Measurements from ENCODE around the gene FOXL1.

Gene FOXL1

DNA sequence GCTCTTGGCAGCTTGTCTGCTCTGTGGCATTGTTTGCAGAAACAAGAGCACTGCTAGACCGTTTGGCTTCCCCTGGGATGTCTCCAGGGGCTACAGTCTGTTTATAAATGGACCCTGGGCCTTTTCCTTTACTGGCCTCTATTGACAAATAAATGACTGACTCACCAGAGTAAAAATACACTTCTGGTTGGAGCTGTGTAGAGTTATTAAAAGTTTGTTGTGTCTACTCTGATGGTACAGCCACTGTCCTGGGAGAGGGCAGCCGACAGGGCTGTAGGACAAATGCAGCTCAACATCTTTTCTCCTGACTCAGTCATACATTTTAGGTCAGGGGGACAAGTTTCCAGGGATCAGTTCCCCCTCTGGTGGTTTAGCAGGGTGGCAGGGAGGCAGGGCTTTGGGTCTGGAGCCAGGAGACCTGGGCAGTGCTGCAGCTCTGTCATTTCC is 30.0 kb downstream of the FOXL1 start:
- no peak for DNase-seq

DNA sequence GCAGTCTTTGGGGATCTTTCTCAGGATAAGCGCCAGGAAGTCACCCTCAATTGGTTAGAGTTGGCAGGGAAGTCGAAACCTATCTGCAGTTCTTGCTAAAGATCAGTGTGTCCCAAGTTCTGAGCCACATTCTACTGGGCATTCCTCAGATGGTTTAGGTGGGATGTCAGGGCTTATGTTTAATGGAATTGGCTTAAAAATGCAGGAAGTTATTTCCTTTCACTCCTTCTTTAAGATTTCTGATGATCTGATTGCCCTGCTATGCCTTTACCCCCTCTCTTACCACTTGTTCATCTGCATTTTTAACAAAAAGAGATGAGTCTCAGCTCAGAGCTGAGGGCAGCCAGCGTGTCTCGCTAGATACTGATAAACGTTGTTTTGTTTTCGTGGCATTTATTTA is 30.8 kb downstream of the FOXL1 start:
- no peak for DNase-seq

DNA sequence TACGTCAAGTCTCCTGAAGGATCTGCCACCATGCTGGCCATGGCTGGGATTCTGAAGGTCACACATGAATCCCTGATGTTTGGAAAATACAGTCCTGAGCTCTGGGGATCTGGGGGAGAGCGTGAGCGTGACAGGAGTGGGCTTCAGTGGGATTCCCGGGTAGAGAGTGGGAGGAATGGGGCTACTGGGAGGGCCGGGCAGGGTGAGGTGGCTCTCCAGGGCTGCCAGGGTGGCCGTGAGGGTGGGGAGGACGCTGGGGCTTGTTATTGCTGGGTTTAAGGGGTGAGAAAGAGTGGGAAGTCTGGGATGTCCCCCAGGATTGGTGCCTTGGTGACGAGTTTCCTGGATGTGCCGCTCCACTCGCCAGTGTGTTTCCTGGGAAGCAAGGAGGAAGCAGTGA is 31.3 kb downstream of the FOXL1 start:
- no peak for DNase-seq

DNA sequence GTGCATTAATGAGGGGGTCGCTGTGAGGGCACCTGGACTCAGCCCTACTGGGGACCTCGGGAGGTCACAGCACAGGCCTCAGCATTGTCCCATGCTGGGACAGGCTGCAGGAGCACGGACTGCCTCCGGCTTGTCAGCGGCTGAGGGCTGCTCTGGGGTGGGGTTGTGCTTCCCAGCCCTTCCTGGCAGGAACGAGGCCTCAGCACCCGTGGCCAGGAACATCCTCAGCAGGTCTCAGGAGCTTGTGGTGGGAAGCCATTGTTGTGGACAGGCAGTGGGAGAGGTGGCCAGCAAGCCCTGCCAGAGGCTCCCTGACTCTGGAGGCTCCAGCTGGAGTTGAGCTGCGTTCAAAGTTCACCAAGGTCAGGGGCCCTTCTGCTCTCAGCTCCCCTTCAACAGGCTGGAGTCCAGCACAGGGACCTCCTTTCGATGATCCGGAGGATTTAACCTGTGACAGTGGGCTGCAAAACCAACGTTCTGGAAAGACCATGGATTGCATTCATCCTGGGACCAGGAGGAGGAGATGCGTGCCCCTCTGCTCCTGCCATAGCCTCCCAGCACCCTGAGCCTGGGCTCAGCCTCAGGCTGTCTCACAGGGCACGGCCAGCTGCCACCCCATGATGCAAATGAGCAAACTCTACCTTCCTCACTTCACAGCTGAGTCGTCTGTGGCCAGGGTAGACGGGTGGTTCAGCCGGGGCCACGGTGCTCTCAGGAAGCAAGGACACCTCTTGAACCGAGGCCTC is 32.6 kb downstream of the FOXL1 start:
- DNase-seq = no peak

DNA sequence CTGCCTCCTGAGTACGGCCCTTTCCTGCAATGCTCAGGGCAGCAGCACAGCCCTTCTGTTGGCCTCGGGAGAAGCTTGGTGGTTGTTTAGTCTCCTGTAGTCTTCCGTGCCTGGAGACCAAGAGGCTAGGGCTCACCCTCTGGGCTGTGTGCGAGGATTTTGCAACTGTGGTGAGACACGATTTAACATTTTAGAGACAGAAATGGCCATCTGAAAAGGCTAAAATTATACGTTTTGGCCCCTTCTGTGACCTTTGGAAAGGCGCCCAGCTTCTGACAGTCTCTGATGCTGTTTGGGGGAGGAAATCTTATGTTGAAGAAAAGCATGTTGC is 33.1 kb downstream of the FOXL1 start:
- DNase-seq = no peak

DNA sequence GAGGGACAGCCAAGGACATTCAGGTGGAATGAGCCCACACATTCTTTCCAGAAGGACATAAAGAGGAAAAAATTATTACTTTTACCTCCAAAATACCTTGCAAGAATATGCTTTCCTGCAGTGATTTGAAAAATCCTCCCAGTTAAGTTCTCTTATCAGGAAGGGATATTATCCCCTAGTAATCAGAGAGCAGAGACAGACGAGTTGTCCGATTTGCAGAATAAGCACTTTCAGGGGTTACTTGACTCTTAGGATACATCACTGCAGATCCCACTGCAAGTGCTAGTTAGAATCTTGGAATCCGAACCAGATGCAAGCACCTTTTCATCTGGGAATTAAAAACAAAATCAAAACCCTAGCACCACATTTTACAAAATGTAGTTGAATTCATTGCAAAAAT is 33.6 kb downstream of the FOXL1 start:
- DNase-seq = no peak

DNA sequence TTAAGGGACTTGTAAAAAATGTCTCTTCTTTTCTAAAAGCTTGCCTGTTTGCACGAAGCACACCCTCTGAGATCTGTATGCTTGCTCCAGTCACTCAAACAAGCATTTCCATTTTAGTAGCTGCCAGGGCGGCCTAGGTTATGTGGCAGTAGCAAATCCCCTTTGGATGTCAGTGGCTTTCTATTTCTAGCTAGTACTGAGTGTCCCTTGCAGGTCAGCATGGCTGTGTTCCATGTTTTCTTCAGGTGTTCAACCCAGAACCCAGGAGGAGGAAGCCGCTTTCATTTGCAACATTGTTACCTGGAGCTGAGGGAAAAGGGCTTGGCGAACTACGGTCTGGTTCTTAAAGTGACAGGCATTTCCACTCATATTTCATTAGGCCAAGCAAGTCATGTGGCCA is 36.4 kb downstream of the FOXL1 start:
- no peak for DNase-seq

DNA sequence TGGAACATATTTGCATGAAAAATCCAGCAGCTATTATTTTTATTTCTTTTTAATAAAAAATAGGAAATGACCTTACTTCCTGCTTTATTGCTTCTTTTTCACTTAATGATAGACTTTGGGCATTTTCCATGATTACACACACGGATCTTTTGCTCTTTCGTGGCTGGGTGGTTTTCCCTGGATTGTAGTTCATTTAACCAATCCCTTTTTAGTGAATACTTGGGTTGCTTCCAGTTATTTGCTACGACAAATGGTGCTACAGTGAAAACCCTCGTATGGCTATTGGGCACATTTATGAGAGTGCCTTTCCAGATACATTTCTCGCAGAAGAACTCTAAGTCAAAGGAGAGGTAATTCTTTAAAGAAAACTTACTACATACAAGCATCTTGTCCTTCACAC is 38.6 kb downstream of the FOXL1 start:
- no peak for DNase-seq

DNA sequence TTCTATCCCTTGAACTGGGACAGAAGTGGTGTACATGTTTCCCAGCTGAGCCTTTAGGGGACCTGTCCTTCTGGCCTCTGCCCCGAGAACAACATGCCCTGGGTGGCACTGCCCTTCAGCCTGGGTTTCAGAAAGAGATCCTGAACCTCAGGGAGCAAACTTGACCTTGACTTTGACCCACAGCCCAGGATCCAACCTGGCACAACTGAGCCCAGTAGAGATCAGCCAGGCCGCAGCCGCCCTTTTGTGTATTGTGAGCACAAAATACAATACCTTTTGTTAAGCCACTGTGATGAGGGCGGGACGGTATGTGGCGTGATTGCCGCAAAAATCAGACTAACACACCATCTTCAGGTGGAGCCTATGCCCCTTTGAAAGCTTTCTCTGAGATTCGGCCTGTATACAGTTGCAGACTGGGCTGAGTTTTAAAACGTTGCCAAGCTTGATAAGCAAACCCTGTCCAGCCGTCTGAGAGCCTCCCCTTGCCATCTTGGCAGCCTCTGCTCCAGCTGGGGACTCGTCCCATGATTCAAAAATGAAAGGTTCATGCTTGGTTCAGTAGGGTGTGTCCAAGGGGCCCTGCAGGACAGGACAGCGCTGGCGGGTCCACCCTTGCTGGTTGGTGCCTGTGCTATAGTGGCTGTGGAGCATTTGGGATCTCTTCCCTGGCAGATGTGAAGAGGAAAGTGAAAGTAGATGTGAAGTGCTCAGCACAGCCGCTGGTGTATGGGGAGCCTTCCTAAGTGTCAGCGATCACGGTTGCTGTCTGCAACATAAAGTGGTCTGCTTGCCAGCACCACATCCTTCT is 40.3 kb downstream of the FOXL1 start:
- no peak for DNase-seq

DNA sequence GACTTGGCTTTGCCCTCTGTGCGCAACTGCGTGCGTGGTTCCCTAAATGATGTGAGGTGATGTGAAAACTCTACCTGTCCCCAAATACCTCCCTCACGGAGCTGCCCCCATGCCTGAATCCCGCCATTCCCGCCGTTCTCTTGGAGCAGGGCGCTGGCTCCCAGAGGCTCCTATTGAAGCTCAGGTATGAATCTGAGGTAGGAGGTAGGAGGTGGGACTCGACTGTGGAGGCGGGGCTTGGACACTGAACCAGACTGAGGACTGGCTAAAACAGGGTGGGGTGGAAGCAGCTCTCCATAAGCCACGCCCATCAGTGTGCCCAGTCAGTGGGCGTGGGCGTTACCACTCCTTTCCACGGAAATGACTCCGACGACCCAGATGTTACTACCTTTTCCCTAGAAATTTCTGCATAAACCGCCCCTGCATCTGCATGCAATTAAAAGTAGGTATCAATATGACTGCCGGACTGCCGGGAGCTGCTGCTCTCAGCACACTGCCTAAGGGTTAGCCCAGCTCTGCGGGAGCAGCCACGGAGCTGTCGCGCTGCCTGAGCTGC is 41.0 kb downstream of the FOXL1 start:
- DNase-seq = peak; percentile 15

DNA sequence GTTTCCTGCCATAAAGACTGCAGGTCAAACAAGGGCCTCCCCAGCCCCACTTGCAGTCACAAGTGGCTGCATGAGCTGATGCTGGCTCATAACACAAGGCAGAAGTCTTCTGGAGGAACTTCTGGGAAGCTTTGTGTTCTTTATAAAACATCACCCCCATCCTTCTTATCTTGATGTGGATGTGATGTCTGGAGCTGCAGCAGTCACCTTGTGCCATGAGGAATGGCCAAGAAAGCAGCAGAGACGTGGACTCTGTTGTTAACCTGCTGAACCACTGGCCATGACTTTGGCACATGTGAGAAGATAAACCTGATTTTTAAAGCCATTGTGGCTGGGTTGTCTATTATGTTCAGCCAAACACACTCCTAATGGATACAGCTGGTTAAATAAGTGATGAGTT is 41.8 kb downstream of the FOXL1 start:
- DNase-seq = no peak

DNA sequence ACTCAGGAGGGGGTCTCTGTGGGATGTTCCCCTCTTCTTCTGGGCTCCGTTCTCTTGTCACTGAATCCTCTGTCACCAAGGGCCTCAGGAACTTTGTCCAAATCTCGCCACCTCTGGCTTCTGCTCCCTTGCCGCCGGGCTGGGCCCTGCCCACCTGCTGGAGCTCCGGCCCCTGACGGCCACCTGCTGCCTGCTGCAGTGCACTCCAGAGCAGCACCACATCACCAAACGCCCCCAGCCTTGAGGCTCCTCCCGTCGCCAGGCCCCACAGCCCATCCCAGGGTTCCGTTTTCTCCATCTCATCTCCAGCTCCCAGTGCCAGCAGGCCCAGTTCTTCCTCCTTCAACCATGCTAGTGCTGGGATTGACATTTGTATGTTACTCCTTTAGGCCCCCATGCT is 43.6 kb downstream of the FOXL1 start:
- DNase-seq = no peak

DNA sequence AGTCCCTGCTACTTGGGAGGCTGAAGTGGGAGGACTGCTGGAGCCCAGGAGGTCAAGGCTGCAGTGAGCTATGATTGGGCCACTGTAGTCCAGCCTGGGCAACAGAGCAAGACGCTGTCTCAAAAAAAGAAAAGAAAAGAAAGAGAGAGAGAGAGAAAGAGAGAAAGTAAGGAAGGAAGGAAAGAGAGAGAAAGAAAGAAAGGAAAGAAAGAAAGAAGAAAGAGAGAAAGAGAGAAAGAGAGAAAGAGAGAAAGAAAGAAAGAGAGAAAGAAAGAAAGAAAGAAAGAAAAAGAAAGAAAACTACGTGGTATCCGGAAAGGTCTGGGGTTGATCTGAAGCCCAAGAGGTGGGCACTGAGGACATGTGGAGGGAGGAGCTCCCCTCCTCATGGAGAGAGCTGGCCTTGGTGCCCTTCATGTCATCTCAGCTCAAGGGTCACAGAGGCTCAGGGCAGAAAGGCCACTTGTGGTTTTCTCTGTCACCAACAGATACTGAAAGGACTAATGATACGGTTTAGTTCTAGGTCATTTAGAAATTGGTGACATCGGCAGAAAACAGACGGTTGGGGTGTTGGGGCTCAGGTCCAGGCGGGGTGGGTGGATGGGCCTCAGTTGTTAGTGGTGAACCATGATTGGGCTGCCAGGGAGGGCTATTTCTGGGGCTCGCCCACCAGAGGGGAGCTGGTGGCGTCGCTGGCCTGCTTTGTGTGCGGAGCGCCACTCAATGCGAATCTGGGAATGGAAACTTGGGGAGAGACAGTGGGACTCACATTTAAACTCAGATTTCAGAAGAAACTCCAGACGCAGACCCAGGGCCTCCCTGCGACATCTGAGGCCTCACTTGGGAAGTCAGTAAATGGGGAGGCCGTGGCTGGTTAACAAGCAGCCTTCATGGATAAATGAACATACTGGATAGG is 44.6 kb downstream of the FOXL1 start:
- no peak for DNase-seq

DNA sequence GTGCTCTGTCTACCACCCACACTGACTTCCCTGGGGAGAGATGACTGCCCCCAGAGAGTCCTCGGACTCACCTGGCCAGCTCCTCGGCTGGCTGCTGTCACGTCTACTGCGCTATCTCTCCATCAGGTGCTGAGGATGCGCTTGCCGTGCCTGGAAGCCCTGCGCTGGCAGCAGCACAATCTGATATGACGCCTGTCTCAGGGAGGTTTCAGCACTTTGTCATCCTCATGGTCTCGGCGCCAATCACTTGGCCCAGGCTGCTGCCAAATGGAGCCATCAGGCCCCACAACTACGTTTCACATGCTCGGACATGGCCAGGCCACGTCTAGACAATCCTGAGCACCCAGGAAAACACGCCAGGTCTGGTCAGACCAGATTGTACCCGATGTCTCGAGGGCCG is 46.7 kb downstream of the FOXL1 start:
- DNase-seq = no peak

DNA sequence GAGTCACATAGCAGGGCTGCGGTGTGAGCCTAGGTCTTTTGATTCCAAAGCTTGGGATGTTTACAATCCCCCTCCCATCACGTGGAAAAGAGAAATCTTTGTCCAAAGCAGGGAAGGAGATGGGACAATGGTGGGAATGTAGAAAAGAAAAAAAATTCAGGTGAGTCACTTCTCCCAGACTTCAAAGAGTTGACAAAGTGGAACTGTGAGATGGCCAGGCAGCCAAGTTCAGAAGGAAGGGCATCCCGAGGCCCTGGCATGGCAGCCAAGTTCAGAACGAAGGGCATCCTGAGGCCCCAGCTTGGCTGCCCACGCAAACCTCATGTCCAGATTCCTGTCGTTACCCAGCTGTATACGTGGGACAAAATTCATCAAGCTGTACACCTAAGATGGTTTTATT is 47.5 kb downstream of the FOXL1 start:
- no peak for DNase-seq

DNA sequence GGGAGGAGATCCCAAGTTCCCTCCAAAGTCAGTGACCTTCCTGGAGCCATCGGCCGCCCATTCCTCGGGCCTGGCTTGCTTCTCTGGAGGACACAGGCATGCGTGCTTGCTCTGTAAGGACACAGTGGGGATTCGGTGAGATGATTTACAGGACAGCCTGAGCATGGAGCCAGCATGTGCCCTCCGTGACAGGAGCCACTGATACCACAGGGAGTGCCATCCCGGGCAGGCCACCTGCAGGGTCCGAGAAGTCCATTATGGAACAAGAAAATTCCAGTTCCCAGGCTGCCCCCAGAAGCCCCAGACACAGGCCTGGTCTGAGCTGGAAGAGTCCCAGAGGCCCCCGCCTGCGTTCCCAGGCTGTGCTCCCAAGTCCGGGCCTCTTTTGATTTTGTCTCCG is 47.9 kb downstream of the FOXL1 start:
- DNase-seq = no peak

DNA sequence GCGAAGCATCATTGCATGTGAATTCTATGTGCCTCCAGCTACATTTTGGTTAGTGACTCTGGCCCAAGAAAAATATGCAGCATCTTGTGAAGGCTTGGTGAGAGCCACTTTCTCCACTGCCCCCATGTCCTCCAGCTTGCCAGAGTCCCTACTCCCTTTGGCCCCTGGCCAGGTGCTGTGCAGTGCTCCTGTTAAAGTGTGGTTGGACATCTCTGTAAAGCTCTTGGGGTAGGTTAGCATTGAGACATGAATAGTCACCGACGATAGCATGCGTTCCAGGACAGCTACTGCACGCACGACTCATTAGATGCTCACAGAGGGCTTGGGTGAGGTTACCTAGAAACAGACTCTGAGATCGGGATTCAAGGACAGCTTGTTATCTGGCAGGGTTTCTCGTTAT is 48.6 kb downstream of the FOXL1 start:
- no peak for DNase-seq

DNA sequence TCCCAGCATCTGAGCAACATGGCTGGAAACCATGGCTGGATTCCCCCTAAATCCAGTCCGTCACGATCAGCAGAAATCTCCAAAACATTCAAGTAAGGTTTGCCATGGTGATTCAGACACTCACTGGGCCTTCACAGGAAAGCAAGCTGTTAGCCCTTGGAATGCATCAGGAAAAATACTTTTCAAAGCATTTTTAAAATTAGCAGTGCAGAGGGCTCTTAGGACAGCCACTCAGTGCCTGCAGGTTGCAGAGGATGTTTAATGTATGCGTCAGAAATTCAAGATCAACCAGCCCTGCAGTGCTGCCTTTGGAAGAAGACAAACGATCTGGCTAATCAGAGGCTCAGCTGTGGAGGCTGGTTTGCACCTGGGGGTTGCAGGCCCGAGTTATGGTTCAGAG is 50.3 kb downstream of the FOXL1 start:
- DNase-seq = no peak

DNA sequence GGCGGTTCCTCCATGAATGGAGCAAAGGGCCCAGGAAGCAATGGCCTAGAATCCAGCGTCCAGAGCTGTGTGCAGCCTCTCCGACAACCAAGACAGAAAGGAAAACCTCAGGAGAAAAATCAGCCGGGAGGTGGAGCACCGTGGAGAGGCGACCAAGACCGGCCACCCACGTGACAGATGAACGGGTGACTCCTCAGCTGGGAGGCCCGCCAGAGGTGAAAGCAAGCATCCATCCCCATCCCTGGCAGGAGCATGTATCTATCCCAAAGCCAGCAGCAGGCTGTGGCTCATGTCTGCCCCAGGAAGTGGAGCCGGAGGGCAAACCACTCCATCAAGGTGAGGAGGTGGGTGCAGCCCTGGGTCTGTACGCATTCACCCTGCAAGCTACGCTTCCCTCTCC is 52.1 kb downstream of the FOXL1 start:
- DNase-seq = no peak

DNA sequence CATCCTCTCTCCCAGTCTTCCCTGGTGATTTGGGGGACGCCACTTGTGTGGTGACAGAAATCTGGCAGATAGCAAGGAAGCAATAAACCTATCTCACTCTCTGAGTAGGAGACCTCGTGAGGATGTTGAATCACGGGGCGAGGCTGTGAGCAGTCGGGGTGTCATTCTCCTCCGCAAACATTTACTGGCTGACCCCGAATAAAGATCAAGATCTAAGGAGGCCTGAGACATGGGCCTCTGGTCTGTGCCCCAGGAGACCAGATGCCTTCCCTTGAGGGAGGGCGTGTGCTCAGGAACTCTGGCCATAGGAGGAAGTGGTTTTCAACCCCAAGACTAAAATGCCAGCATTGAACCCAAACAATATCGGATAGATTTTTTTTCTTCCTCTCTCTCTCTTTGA is 53.1 kb downstream of the FOXL1 start:
- DNase-seq = no peak

Data from DMS79 (cell line).